HG03280 (cell line): ENCODE results near the gene BANP.
"Not testable (repeated sequence)": the region's sequence is repeated elsewhere in the genome, so short reads cannot be mapped to it uniquely, and the experiment has no call there.

Experiments
- ATAC-seq: cut with Tn5 transposase; IDR thresholded peaks from one replicate; pipeline ENCODE4 v1.9.1; 2021; ENCODE audit warnings: mild to moderate bottlenecking, moderate library complexity; ENCODE audit not compliant: unreplicated experiment

Gene BANP

GRCh38 chr16:87965417-87965816, 14.2 kb downstream of the BANP start:
- no peak for ATAC-seq

GRCh38 chr16:87966064-87966645, 14.9 kb downstream of the BANP start:
- no peak for ATAC-seq

- no peak for ATAC-seq
Observed at GRCh38 chr16:87966685-87967185, 15.5 kb downstream of the BANP start.

GRCh38 chr16:87968541-87968940, 17.3 kb downstream of the BANP start:
- no peak for ATAC-seq

- ATAC-seq, result no peak
Observed at GRCh38 chr16:87970186-87970585, 19.0 kb downstream of the BANP start.

- no peak for ATAC-seq
Observed at GRCh38 chr16:87971933-87972332, 20.7 kb downstream of the BANP start.

GRCh38 chr16:87973717-87974116, 22.5 kb downstream of the BANP start:
- no peak for ATAC-seq

- ATAC-seq, result no peak
Observed at GRCh38 chr16:87974178-87974577, 22.9 kb downstream of the BANP start.

- ATAC-seq, result no peak
Observed at GRCh38 chr16:87976665-87977064, 25.4 kb downstream of the BANP start.

- ATAC-seq, result no peak
Observed at GRCh38 chr16:87978127-87978526, 26.9 kb downstream of the BANP start.

- no peak for ATAC-seq
Observed at GRCh38 chr16:87979352-87979751, 28.1 kb downstream of the BANP start.

GRCh38 chr16:87979911-87980630, 28.8 kb downstream of the BANP start:
- ATAC-seq, result not testable (repeated sequence)

- not testable (repeated sequence) for ATAC-seq
Observed at GRCh38 chr16:87981376-87981775, 30.1 kb downstream of the BANP start.

GRCh38 chr16:87982581-87983041, 31.4 kb downstream of the BANP start:
- no peak for ATAC-seq

- not testable (repeated sequence) for ATAC-seq
Observed at GRCh38 chr16:87983072-87983736, 32.0 kb downstream of the BANP start.

- ATAC-seq, result not testable (repeated sequence)
Observed at GRCh38 chr16:87983737-87984097, 32.5 kb downstream of the BANP start.

GRCh38 chr16:87984180-87984579, 32.9 kb downstream of the BANP start:
- not testable (repeated sequence) for ATAC-seq

- no peak for ATAC-seq
Observed at GRCh38 chr16:87984632-87985267, 33.5 kb downstream of the BANP start.

- ATAC-seq, result not testable (repeated sequence)
Observed at GRCh38 chr16:87985493-87985892, 34.3 kb downstream of the BANP start.

GRCh38 chr16:87986361-87986849, 35.2 kb downstream of the BANP start:
- ATAC-seq, result not testable (repeated sequence)

GRCh38 chr16:87988596-87988995, 37.4 kb downstream of the BANP start:
- ATAC-seq, result not testable (repeated sequence)
